ENCODE measurements around the gene TIMM29.
"Not testable (repeated sequence)": the region's sequence is repeated elsewhere in the genome, so short reads cannot be mapped to it uniquely, and the experiment has no call there.

TIMM29 gene

DNA sequence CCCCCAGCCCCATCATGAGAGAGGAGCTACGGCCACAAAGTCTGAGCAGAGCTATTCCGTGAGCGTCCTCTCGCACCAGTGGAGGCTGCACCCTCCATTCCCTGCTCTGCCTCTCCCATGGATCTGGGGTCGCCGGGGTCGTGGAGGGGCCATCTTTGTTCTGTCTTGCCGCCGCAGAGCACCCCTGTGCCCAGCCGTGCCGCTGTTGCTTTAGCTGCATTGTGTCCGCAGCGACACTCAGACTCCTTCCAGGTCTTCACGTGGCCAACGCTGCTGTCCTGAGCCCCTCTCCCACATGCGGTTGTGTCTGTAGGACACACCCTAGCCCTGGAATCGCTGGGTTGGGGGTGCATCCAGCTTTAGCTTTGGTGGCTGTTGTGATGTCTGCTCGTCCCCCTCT, 16.0 kb upstream of the TIMM29 start:
- DNase-seq (ENCODE audit: low read depth): no peak

DNA sequence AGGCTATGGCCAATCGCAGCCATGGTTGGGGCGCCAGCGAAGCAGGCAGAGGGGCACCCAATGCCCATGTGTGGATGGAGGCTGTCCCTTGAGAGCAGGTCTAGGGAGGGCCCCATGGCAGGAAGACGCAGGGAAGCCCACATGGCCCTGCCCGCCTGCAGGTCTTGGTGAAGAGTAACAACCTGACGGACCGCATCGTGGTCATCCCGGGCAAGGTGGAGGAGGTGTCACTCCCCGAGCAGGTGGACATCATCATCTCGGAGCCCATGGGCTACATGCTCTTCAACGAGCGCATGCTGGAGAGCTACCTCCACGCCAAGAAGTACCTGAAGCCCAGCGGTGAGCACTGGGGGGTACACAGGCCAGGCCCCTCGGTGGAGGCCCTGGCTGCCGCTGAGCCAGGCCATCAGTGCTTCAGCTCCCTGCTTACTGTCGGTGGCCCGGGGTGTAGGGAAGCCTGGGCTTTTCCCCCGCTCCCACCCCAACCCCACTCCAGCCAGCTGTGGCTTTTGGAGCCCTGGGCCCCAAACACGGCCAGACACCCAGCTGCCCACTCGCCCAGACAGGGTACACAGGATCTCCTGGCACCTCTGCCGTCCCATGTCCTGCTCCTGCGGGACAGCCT, 14.8 kb upstream of the TIMM29 start:
- DNase-seq (ENCODE audit: low read depth): no peak

DNA sequence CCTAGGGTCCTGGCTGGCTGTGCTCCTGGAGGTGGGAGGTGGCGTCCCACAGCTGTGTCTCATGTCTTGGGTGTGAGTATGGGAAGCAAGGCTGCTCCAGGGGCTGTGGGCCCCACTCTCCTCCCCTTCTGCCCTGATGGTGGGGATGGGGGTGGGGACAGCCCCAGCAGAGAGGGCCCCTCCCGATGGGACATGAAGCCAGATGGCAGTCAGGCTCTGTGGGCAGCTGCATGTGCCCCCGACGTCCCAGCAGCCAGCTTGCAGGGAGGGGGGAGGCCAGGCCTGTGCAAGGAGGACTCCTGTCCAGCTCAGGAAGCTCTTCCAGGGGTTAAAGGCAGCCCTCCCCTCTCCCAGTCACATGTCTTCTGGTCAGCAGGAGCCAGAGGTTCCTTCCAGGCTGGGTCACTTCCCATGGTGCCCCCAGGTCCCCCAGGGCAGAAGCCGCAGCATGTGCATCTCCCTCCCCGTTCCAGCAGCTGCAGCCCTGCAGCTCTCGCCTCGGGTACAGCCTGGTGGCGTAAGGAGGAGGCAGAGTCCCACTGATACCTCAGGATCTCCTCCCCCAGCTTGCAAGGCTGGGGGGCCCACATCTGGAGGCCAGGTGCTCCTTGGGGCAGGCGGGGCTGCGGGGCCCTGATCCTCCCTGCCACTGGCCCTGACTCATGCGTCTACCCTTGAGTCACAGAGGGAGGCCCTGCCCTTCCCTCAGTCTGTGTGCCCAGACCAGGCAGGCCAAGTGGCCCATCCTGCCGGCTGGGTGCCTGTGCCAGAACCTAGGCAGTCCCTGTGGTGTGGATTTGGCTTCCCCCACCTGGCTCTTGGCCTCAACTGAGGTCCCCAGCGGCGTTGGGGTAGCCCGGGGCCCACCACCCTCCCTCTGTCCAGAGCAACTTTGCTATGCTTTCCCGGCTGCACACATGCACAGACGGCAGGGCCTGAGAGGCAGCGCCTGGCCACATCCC, 13.2 kb upstream of the TIMM29 start:
- no peak for DNase-seq (ENCODE audit: low read depth)

DNA sequence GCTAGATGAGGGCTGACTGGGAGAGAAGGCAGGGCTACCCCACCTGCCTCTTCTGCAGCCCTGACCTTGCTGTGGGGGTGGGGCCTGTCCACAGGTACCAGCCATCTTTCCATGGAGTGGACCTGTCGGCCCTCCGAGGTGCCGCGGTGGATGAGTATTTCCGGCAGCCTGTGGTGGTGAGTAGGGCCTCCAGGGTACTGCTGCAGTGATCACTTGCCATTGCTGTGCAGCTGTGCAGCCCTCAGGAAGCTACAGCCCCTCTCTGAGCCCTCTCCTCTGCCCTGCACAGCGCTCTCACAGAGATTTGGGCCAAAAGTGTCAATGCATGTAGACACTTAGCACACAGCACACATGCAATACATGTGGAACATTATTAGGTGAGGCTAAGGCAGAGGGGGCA, 12.0 kb upstream of the TIMM29 start:
- no peak for DNase-seq (ENCODE audit: low read depth)

DNA sequence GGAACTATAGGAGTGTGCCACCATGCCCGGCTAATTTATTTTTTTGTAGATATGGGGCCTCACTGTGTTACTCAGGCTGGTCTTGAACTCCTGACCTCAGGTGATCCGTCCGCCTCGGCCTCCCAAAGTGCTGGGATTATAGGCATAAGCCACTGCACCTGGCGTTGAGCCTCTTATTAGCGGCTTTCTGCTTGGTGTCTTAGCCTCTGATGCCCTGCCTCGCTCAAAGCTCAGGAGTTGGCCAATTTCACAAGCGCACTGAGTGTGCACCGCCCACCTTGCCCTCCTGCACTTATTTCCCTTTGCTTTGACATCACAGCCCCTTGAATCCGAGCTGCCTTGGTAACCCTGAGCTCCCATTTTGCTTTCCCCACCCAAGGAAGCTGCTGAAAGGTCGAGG, 10.3 kb upstream of the TIMM29 start:
- no peak for DNase-seq (ENCODE audit: low read depth)

DNA sequence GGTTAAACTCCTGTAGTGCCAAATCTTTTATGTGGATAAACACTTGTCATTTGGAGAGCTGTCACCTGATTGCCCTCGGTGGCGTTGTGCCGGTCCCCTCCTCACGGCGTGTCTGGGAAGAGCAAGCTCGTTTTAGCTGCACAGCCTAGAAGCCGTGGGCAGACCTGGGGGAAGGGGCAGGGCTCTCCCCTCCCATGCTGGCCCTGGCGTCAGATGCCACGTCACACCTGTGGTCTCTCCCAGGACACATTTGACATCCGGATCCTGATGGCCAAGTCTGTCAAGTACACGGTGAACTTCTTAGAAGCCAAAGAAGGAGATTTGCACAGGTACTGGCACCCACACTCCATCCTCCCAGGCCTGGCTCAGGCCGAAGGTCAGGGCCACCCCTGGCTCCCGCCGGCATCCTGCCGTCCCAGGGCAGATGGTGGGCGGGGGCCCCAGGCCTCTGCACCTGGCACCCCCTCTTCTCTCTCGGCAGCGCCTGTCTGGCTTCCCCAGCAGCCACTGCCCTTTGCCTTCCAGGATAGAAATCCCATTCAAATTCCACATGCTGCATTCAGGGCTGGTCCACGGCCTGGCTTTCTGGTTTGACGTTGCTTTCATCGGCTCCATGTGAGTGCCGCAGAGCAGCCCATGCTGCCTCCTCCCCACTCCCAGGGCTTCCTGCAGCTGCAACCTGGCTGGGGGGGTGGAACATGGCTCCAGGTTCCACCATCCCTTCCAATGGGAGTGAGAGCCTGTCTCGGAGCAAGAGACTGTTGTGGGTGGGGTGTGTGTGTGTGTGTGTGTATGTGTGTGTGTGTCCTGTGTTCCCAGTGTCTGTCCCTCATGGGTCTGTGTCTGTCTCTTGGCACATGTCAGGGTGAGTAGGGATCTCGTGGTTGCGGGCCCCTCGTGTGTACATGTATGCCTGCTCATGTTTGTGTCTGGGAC, 9.0 kb upstream of the TIMM29 start:
- DNase-seq (ENCODE audit: low read depth): no peak

DNA sequence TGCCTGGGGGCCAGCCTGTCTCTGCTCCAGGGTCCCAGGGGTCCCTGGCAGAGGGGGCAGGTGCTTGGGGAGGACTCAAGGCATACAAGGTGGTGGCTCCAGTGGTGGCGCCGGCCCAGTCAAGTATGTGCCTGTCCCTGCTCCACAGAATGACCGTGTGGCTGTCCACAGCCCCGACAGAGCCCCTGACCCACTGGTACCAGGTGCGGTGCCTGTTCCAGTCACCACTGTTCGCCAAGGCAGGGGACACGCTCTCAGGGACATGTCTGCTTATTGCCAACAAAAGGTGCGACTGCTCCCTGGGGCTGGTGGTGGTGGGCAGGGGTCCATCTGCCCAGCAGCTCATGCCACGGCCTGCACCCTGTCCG, 8.3 kb upstream of the TIMM29 start:
- no peak for DNase-seq (ENCODE audit: low read depth)

DNA sequence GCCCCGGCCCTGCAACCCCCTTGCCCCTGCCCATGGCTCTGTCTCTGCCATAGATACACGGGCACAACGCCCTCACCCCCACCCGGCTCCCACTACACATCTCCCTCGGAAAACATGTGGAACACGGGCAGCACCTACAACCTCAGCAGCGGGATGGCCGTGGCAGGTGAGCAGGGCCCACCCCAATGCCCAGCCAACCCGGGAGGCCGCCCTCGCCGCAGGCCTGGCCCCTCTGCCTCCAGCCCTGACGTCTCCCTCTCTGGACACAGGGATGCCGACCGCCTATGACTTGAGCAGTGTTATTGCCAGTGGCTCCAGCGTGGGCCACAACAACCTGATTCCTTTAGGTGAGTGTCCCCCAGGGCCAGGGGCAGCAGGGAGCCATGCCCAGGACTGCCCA, 7.8 kb upstream of the TIMM29 start:
- no peak for DNase-seq (ENCODE audit: low read depth)

DNA sequence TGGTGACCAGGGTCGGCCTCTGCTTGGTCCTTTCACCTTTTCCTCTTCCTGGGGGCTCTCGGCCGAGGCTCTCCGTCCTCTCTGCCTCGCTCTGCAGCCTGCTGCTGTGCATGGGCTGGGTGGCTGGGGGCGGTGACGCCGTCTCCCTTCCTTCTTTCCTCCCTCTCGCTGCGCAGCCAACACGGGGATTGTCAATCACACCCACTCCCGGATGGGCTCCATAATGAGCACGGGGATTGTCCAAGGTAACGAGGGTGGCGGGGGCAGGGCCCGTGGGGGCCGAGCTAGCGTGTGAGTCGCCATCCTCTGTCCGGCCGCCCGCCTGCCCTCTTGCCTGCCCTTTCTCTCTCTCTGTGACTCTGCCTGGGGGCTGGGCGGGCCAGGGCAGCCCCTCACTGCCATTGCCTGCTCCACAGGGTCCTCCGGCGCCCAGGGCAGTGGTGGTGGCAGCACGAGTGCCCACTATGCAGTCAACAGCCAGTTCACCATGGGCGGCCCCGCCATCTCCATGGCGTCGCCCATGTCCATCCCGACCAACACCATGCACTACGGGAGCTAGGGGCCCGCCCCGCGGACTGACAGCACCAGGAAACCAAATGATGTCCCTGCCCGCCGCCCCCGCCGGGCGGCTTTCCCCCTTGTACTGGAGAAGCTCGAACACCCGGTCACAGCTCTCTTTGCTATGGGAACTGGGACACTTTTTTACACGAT, 7.3 kb upstream of the TIMM29 start:
- DNase-seq (ENCODE audit: low read depth): no peak

DNA sequence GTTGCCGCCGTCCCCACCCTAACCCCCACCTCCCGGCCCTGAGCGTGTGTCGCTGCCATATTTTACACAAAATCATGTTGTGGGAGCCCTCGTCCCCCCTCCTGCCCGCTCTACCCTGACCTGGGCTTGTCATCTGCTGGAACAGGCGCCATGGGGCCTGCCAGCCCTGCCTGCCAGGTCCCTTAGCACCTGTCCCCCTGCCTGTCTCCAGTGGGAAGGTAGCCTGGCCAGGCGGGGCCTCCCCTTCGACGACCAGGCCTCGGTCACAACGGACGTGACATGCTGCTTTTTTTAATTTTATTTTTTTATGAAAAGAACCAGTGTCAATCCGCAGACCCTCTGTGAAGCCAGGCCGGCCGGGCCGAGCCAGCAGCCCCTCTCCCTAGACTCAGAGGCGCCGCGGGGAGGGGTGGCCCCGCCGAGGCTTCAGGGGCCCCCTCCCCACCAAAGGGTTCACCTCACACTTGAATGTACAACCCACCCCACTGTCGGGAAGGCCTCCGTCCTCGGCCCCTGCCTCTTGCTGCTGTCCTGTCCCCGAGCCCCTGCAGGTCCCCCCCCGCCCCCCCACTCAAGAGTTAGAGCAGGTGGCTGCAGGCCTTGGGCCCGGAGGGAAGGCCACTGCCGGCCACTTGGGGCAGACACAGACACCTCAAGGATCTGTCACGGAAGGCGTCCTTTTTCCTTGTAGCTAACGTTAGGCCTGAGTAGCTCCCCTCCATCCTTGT, 6.5 kb upstream of the TIMM29 start:
- DNase-seq (ENCODE audit: low read depth): no peak

DNA sequence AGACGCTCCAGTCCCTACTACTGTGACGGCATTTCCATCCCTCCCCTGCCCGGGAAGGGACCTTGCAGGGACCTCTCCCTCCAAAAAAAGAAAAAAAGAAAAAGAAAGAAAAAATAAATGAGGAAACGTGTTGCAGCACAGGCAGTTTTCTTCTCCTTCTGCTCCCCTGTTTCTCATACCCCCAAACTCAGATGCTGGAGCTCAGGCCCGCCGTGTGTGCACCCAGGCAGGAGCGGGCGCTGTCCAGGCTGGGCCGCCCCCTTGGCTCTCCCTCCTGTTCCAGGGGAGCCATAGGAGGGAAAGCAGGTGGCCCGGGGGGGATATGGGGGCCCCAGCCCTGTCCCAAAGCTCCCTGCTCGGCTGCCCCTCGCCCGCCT, 6.0 kb upstream of the TIMM29 start:
- no peak for DNase-seq (ENCODE audit: low read depth)

DNA sequence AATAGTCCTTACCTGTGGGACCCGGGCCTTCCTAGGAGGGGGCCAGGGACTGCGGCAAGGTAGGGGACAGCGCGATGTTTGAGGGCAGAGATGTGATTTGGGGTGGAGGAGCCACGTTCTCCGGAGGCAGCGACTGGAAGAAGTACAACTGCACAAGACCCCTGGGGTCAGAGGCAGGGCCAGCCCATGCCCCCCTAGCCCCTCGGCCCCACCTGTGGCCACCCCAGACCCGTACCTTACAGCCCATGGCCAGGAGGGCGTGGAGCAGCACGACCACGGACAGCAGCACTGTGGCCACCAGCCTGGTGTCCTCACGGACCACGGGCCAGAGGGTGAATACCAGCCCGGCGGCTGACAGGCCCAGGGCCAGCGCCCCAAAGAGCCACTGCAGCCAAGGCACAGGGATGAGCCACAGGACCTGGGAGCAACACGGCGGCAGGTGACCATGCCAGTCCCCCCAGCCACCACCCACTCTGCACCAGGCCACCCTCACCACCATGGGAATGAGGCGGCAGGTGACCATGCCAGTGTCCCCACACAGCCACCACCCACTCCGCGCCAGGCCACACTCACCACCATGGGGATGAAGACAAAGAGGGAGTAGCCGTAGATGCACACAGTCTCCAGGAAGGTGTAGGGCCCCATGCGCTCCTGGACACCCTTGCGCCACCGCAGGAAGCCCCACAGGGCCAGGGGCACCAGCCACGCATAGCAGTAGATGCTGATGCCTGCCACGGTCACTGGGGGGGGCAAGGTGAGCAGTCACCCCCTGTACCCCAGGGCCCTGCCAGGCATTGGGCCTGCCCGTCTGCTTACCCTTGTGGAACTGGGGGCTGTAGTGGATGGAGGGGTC, 5.1 kb upstream of the TIMM29 start:
- DNase-seq (ENCODE audit: low read depth): no peak

DNA sequence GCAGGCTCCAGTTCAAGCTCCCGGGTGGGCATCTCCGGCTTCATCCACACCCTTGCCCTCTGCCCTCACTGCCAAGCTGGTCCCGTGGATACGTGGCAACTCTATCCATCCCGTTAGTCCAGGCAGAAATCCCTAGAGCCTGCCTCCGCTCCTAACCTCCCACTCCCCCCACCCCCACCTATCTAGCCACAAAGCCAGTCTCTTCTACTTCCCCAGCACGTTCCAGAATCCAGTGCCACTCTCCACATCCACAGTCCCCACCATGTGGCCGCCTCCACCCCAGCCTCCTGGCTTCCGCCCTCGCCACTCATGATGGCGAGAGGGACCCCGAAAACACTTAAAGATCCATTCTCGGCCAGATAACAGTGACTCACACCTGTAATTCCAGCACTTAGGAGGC, 4.0 kb upstream of the TIMM29 start:
- DNase-seq (ENCODE audit: low read depth): no peak

DNA sequence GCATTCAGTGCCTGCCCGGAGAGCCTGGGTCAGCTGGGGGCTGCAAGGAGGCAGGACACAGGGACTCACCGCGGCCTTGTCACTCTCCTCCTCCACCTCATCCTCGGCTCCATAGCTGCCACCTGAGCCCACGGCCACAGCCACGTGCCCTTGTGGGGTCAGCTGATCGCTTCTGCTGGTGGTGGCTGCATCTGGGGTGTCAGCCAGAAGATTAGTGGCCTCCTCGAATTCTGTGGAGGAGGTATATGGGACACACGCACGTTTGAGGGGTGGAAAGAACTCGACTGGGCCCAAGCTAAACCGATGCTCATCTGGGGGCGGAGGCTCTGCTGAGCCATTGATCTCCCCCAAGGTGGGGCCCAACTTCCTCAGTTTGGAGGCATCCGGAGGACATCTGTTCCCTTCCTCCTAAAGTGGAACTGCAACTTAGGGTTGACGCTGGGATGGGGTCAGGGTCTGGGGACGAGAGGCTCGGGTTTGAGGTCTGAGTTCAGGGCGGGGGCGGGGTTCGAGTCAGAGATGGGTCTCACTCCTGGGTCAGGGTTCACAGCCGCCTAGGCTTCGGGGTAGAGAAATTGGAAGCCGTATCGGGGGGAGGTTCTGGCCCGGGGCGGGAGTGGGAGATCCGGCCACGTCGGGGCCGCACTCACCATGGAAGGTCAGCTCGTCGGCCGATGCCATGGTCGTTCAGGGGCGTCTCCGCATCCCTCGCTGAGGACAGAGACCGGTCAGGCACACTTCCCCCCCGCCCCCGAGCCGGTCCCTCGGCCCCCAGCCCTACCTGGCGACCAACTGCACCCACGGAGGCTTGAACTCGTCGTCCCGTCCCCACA, 665 bp upstream of the TIMM29 start:
- no peak for DNase-seq (ENCODE audit: low read depth)

DNA sequence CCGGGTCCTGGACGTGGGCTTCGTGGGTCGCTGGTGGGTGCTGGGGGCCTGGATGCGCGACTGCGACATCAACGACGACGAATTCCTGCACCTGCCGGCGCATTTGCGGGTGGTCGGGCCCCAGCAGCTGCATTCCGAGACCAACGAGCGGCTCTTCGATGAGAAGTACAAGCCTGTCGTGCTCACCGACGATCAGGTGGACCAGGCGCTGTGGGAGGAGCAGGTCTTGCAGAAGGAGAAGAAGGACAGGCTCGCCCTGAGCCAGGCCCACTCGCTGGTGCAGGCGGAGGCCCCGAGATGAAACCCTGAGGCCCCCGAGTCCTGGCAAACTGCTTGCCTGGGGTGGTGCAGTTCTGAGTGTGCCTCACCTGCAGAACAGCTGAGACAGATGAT, 787 bp downstream of the TIMM29 start:
- DNase-seq (ENCODE audit: low read depth): no peak

DNA sequence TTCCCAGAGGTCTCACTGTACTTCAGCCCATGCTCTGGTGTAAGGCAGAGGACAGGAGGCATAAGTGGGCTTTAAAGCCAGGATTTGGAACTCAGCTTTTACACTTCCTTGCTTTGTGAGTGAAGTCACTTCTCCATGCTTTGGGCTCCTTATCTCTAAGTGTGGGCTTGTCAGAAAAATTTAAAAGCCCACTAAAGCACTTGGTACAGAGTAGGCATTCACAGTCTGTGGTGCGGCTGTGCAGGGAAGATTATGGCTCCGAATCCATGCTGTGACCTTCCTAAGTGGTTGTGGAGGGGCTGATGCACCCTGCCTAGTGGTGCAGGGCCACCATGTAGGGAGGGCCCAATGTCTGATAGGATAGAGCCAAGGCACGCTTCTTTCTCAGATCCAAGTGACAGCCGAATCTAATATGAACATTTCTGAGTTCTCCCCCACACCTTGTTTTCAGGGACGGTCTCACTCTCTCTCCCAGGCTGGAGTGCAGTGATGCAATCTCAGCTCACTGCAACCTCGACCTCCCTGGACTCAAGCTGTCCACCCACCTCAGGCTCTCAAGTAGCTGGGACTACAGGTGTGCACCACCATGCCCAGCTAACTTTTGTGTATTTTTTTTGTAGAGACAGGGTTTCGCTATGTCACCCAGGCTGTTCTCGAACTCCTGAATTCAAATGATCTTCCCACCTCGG, 6.9 kb downstream of the TIMM29 start:
- no peak for DNase-seq (ENCODE audit: low read depth)

DNA sequence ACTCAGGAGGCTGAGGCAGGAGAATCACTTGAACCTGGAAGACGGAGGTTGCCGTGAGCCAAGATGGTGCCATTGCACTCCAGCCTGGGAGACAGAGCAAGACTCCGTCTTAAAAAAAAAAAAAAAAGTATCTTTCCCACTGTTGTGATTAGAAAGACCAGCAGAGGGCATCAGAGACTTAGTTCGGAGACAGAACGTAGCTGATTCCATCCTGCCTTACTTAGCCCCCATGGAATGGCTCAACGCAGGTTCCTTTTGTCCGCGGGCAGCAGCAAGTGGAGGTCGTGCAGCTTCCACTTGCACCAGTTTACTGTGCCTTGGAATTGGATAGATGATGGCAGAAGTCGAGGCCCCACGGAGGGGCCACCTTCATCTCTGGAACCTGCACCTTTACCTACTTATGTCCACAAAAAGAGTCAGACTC, 8.1 kb downstream of the TIMM29 start:
- DNase-seq (ENCODE audit: low read depth): no peak

DNA sequence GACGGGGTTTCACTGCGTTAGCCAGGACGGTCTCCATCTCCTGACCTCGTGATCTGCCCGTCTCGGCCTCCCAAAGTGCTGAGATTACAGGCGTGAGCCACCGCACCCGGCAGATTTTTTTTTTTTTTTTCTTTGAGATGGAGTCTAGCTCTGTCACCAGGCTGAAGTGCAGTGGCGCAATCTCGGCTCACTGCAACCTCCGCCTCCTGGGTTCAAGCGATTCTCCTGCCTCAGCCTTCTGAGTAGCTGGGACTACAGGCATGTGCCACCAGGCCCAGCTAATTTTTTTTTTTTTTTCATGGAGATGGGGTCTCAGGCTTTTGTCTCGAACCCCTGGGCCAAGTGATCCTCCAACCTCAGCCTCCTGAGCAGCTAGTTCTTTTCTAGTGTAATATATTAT, 13.0 kb downstream of the TIMM29 start:
- not testable (repeated sequence) for DNase-seq (ENCODE audit: low read depth)

DNA sequence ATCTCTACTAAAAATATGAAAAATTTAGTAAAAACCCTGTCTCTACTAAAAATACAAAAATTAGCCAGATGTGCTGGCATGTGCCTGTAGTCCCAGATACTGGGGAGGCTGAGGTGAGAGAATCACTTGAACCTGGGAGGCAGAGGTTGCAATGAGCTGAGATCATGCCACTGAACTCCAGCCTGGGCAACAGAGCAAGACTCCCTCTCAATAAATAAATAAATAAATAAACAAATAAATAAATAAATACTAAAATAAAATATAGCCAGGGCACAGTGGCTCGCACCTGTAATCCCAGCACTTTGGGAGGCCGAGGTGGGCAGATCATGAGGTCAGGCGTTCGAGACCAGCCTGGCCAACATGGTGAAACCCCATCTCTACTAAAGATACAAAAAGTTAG, 14.8 kb downstream of the TIMM29 start:
- DNase-seq (ENCODE audit: low read depth): not testable (repeated sequence)
